GM12891 (cell line): Measurements from ENCODE around the gene CGNL1.

Experiments
- DNase-seq: peaks from one replicate; pipeline ENCODE4 v3.0.0; 2011; ENCODE audit warnings: low spot score; ENCODE audit not compliant: insufficient read length
- FAIRE-seq: peaks from 2 replicates; lab custom pipeline; 2011; peaks lifted over from hg19 to GRCh38; lab: Jason Lieb, UNC
- PAX5 ChIP-seq: IDR thresholded peaks from 2 replicates; pipeline ENCODE4 v1.6.1; 2011; ENCODE audit warnings: low read length, moderate library complexity, mild to moderate bottlenecking; ENCODE audit not compliant: insufficient read depth, severe bottlenecking
- POLR2A ChIP-seq: IDR thresholded peaks from 2 replicates; pipeline ENCODE4 v1.6.1; 2011; ENCODE audit warnings: low read depth, low read length, control low read depth
- POLR2AphosphoS5 ChIP-seq: IDR thresholded peaks from 2 replicates; pipeline ENCODE4 v1.6.1; 2011; ENCODE audit warnings: low read depth, low read length, control low read depth
- POU2F2 ChIP-seq: IDR thresholded peaks from 2 replicates; pipeline ENCODE4 v1.6.1; 2011; ENCODE audit warnings: low read depth, mild to moderate bottlenecking, control low read depth, low read length, moderate library complexity
- SPI1 ChIP-seq: IDR thresholded peaks from 2 replicates; pipeline ENCODE4 v1.6.1; 2011; ENCODE audit warnings: low read depth, low read length, control low read depth
- TAF1 ChIP-seq: IDR thresholded peaks from 2 replicates; pipeline ENCODE4 v1.6.1; 2011; ENCODE audit warnings: low read depth, low read length, control low read depth

CGNL1 gene

GRCh38 chr15:57500256-57500655, 124.0 kb downstream of the CGNL1 start:
- TF ChIP-seq POLR2AphosphoS5 (no peak), SPI1 (no peak), POU2F2 (no peak), PAX5 (no peak), TAF1 (no peak), POLR2A (no peak)
- FAIRE-seq (no peak), DNase-seq (no peak)

GRCh38 chr15:57500979-57501576, 124.8 kb downstream of the CGNL1 start:
- no peak for FAIRE-seq
- TF ChIP-seq POLR2A, result no peak
- no peak for TF ChIP-seq PAX5
- no peak for TF ChIP-seq POU2F2
- TF ChIP-seq TAF1, result no peak
- no peak for TF ChIP-seq SPI1
- no peak for TF ChIP-seq POLR2AphosphoS5
- no peak for DNase-seq

GRCh38 chr15:57502116-57502515, 125.8 kb downstream of the CGNL1 start:
- DNase-seq (no peak), FAIRE-seq (no peak)
- TF ChIP-seq POLR2A (no peak), POLR2AphosphoS5 (no peak), POU2F2 (no peak), SPI1 (no peak), TAF1 (no peak), PAX5 (no peak)

GRCh38 chr15:57503051-57503702, 126.9 kb downstream of the CGNL1 start:
- FAIRE-seq (no peak), DNase-seq (no peak)
- TF ChIP-seq TAF1, result no peak
- TF ChIP-seq POLR2A, result no peak
- no peak for TF ChIP-seq POU2F2

- DNase-seq (no peak), FAIRE-seq (no peak)
- TF ChIP-seq POU2F2 (no peak), PAX5 (no peak), TAF1 (no peak), POLR2AphosphoS5 (no peak), POLR2A (no peak), SPI1 (no peak)
These were observed 127.8 kb downstream of the CGNL1 start for GRCh38 chr15:57503911-57504598.

GRCh38 chr15:57504599-57504940, 128.3 kb downstream of the CGNL1 start:
- FAIRE-seq (no peak), DNase-seq (no peak)
- TF ChIP-seq SPI1 (no peak), TAF1 (no peak)

GRCh38 chr15:57505056-57505715, 128.9 kb downstream of the CGNL1 start:
- DNase-seq (no peak), FAIRE-seq (no peak)
- TF ChIP-seq POLR2AphosphoS5, result no peak
- no peak for TF ChIP-seq TAF1
- no peak for TF ChIP-seq POU2F2
- TF ChIP-seq SPI1, result no peak
- TF ChIP-seq POLR2A, result no peak
- TF ChIP-seq PAX5, result no peak

- TF ChIP-seq POU2F2, result no peak
- FAIRE-seq (no peak), DNase-seq (no peak)
These were observed 129.7 kb downstream of the CGNL1 start for GRCh38 chr15:57505949-57506391.

GRCh38 chr15:57506422-57506821, 130.1 kb downstream of the CGNL1 start:
- TF ChIP-seq POU2F2 (no peak), SPI1 (no peak), POLR2AphosphoS5 (no peak), POLR2A (no peak), PAX5 (no peak), TAF1 (no peak)
- DNase-seq, result no peak
- FAIRE-seq, result no peak

- no peak for FAIRE-seq
- no peak for TF ChIP-seq POLR2AphosphoS5
- TF ChIP-seq POLR2A, result no peak
These were observed 130.8 kb downstream of the CGNL1 start for GRCh38 chr15:57507111-57507510.

More at GRCh38 chr15:57507111-57507510, 130.8 kb downstream of the CGNL1 start:
- no peak for DNase-seq
